Keratinocyte (primary cell): ENCODE results near the gene DAO. TPM values are rescaled to one million over a fixed set of nuclear protein-coding genes. Genes with fewer than 3 reads are reported as not detected.

Source experiments
- DNase-seq: peaks from one replicate; pipeline ENCODE4 v3.0.0-alpha.2; 2011; ENCODE audit warnings: low read depth, missing footprints, low spot score
- FAIRE-seq: peaks from 2 replicates; lab custom pipeline; 2011; peaks lifted over from hg19 to GRCh38; lab: Jason Lieb, UNC
- H2AFZ ChIP-seq: 2 replicates; pipeline ENCODE4 v1.6.0; 2012; ENCODE audit warnings: low read length, control low read depth, inconsistent platforms; ENCODE audit not compliant: control insufficient read depth
- H3K27ac ChIP-seq: 2 replicates; pipeline ENCODE4 v1.5.1; 2011; ENCODE audit warnings: low read length; ENCODE audit not compliant: control insufficient read depth, insufficient read depth
- H3K27me3 ChIP-seq: 3 replicates; pipeline ENCODE4 v1.6.0; 2011; ENCODE audit warnings: low read length; ENCODE audit not compliant: control insufficient read depth, insufficient read depth; ENCODE audit errors: extremely low read depth
- H3K36me3 ChIP-seq, 2 experiments: 2 replicates in 1 of 2; 3 replicates in 1 of 2; pipeline ENCODE4 v1.5.1; 2011; ENCODE audit warnings: low read length in 2 of 2, mild to moderate bottlenecking in 1 of 2; ENCODE audit not compliant: control insufficient read depth in 2 of 2, insufficient read depth in 2 of 2; ENCODE audit errors: extremely low read depth in 1 of 2
- H3K4me1 ChIP-seq: 3 replicates; pipeline ENCODE4 v1.5.1; 2011; ENCODE audit warnings: low read length; ENCODE audit not compliant: control insufficient read depth, insufficient read depth; ENCODE audit errors: extremely low read depth
- H3K4me2 ChIP-seq: 3 replicates; pipeline ENCODE4 v1.6.0; 2011; ENCODE audit warnings: low read depth, low read length; ENCODE audit not compliant: control insufficient read depth, insufficient read depth; ENCODE audit errors: extremely low read depth
- H3K4me3 ChIP-seq, 3 experiments: fragments of 200-600 bp in 1 of 3; sonication (generic) in 1 of 3; 2 replicates in 2 of 3; 3 replicates in 1 of 3; pipeline ENCODE4 v1.5.1; 2011 to 2016; ENCODE audit warnings: low read length in 3 of 3, mild to moderate bottlenecking in 3 of 3, control low read depth in 2 of 3, inconsistent platforms in 1 of 3, low read depth in 1 of 3, mixed read lengths in 1 of 3, mixed run types in 1 of 3, moderate library complexity in 1 of 3; ENCODE audit not compliant: control insufficient read depth in 2 of 3, insufficient read depth in 2 of 3; ENCODE audit errors: extremely low read depth in 1 of 3
- H3K79me2 ChIP-seq: 2 replicates; pipeline ENCODE4 v1.6.0; 2012; ENCODE audit warnings: low read length; ENCODE audit not compliant: control insufficient read depth, insufficient read depth
- H3K9ac ChIP-seq: 3 replicates; pipeline ENCODE4 v1.6.0; 2011; ENCODE audit warnings: low read length; ENCODE audit not compliant: control insufficient read depth, insufficient read depth; ENCODE audit errors: extremely low read depth
- H3K9me1 ChIP-seq: 3 replicates; pipeline ENCODE4 v1.6.0; 2011; ENCODE audit warnings: low read length; ENCODE audit not compliant: control insufficient read depth, insufficient read depth; ENCODE audit errors: extremely low read depth
- H3K9me3 ChIP-seq: 2 replicates; pipeline ENCODE4 v1.5.1; 2012; ENCODE audit warnings: low read depth, low read length; ENCODE audit not compliant: control insufficient read depth
- H4K20me1 ChIP-seq: 3 replicates; pipeline ENCODE4 v1.6.0; 2011; ENCODE audit warnings: low read length; ENCODE audit not compliant: control insufficient read depth, insufficient read depth; ENCODE audit errors: extremely low read depth
- EZH2 ChIP-seq: IDR thresholded peaks from one replicate; pipeline ENCODE4 v1.6.1; 2012; ENCODE audit warnings: inconsistent platforms, mild to moderate bottlenecking, low read length, moderate library complexity
- dilution Hi-C: fragments of 300-500 bp; cut with MboI; formaldehyde crosslinking; loops from one replicate; pipeline ENCODE4 v1.7.0; 2020; ENCODE audit warnings: low sequenced_read_pairs; ENCODE audit not compliant: extremely low pct_ligation_motif_present
- polyA plus RNA-seq, 5 experiments: library from polyadenylated mRNA; depleted of rRNA in 3 of 5; stranded (reverse) in 3 of 5; stranded (forward) in 1 of 5; unstranded in 1 of 5; fragments of >200 nt; gene quantifications; 1 replicate in 1 of 5; 2 replicates in 3 of 5; 3 replicates in 1 of 5; pipeline versions ENCODE4 v1.2.1 to v1.2.3, GENCODE V29; 2011 to 2012; ENCODE audit warnings: missing spikeins in 2 of 5, low read depth in 1 of 5, low replicate concordance in 1 of 5
- TF ChIP-seq, protein P1 (sequence below), 3 experiments: IDR thresholded peaks in 1 of 3; conservative IDR thresholded peaks in 1 of 3; optimal IDR thresholded peaks in 1 of 3; 2 replicates in 2 of 3; 3 replicates in 1 of 3; pipeline versions ENCODE3 to v1.5.1; 2011; ENCODE audit warnings: low read length in 3 of 3, mild to moderate bottlenecking in 3 of 3, moderate library complexity in 2 of 3, control low read depth in 1 of 3, inconsistent platforms in 1 of 3; ENCODE audit not compliant: insufficient read depth in 2 of 3; ENCODE audit errors: extremely low read depth in 1 of 3

Gene DAO
- polyA plus RNA-seq, 1 donor (not counting 4 experiments of a cell fraction or from before 2014, with no cell fraction given) = not detected

DNA sequence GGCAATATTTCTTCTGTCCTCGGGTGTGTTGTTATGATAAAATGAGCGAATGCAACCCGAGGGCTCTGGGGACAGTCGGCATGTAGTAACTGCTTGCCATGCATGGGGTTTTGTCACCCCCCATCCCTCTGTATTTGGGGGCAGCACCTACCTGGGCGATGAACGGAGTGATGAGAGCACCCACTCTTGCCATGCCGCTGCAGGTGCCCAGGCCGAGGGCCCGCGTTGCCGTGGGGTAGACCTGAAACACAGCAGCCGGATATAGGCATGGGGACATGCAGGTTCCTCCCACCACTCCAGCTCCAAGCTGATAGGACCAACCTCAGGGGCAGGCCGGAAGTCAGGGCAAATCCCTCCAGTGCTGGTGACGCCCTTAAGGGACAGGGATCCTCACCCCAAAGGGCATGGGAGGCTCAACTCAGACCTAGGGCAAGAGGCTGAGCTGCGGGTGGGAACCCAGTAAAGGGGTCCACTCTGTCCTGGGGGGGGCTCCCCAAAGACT is 35.8 kb downstream of the DAO start:
- TF ChIP-seq, protein P1, sequence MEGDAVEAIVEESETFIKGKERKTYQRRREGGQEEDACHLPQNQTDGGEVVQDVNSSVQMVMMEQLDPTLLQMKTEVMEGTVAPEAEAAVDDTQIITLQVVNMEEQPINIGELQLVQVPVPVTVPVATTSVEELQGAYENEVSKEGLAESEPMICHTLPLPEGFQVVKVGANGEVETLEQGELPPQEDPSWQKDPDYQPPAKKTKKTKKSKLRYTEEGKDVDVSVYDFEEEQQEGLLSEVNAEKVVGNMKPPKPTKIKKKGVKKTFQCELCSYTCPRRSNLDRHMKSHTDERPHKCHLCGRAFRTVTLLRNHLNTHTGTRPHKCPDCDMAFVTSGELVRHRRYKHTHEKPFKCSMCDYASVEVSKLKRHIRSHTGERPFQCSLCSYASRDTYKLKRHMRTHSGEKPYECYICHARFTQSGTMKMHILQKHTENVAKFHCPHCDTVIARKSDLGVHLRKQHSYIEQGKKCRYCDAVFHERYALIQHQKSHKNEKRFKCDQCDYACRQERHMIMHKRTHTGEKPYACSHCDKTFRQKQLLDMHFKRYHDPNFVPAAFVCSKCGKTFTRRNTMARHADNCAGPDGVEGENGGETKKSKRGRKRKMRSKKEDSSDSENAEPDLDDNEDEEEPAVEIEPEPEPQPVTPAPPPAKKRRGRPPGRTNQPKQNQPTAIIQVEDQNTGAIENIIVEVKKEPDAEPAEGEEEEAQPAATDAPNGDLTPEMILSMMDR (optimal IDR thresholded peaks at IDR 0.05 in 1 of 3, IDR thresholded peaks at IDR 0.05 in 1 of 3, conservative IDR thresholded peaks at IDR 0.05 in 1 of 3; ENCODE audit: extremely low read depth in 1 of 3, insufficient read depth in 2 of 3, low read length in 3 of 3) = no peak
- TF ChIP-seq EZH2 = no peak
- Histone ChIP-seq H4K20me1 (no peaks in the 10 kb centered on the region), H3K27me3 (no peaks in the 10 kb centered on the region), H3K9me1 (no peaks in the 10 kb centered on the region), H3K9ac (no peak overlapping the region), H3K27ac (no peak overlapping the region), H3K36me3 (no peaks in the 10 kb centered on the region), H3K79me2 (no peaks in the 10 kb centered on the region), H3K4me3 (no peak overlapping the region), H2AFZ (no peak overlapping the region), H3K4me2 (no peak overlapping the region), H3K9me3 (no peaks in the 10 kb centered on the region), H3K4me1 (no peaks in the 10 kb centered on the region)
- DNase-seq = no peak
- no peak for FAIRE-seq
- dilution Hi-C loops = no loop called here

DNA sequence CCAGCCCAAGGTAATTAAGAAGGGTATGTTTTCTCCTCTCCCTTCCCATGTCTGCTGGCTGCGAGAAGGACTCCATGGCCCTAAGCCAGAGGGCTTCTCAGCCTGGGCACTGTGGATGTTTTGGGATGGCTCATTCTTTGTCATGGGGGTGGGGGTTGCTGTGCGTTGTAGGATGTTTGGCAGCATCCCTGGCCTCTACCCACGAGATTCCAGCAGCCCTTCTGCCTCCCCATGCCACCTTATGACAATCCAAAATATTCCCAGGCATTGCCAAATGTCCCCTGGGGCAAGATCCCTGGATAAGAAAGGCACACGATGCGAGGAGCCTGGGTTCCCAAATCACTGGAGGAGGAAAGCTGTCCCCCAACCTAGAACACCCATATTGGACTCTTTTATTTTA is 36.4 kb downstream of the DAO start:
- no peak for TF ChIP-seq EZH2
- TF ChIP-seq, protein P1 (optimal IDR thresholded peaks at IDR 0.05 in 1 of 3, IDR thresholded peaks at IDR 0.05 in 1 of 3, conservative IDR thresholded peaks at IDR 0.05 in 1 of 3; ENCODE audit: extremely low read depth in 1 of 3, insufficient read depth in 2 of 3, low read length in 3 of 3) = no peak
- no peak overlapping the region for H3K9ac ChIP-seq
- DNase-seq = no peak
- no peak overlapping the region for H3K4me2 ChIP-seq
- H3K27me3 ChIP-seq = no peaks in the 10 kb centered on the region
- no peaks in the 10 kb centered on the region for H3K9me3 ChIP-seq
- H3K36me3 ChIP-seq = no peaks in the 10 kb centered on the region
- no peak overlapping the region for H3K27ac ChIP-seq
- H2AFZ ChIP-seq = no peak overlapping the region
- H3K9me1 ChIP-seq = no peaks in the 10 kb centered on the region
- H3K4me3 ChIP-seq = no peak overlapping the region
- no peaks in the 10 kb centered on the region for H3K79me2 ChIP-seq
- H3K4me1 ChIP-seq = no peaks in the 10 kb centered on the region
- dilution Hi-C loops = no loop called here
- FAIRE-seq = no peak
- H4K20me1 ChIP-seq = no peaks in the 10 kb centered on the region
